GM23248 (cell line): ENCODE measurements around the gene MAP3K19. TPM values are rescaled to one million over a fixed set of nuclear protein-coding genes. Genes with fewer than 3 reads are reported as not detected.
A peak's percentile ranks its signal among the peaks of the same experiment; 100 is the strongest.

Source experiments
- DNase-seq: peaks from one replicate; pipeline ENCODE4 v3.0.0-alpha.2; 2015
- H2AFZ ChIP-seq: fragments of 200-600 bp; sonication (generic); 2 replicates; pipeline ENCODE4 v1.6.1; 2016; ENCODE audit warnings: antibody characterized with exemption
- H3F3A ChIP-seq: fragments of 200-600 bp; sonication (generic); 2 replicates; pipeline ENCODE4 v1.6.1; 2016; ENCODE audit warnings: mild to moderate bottlenecking, antibody characterized with exemption, mixed run types; ENCODE audit not compliant: insufficient read depth
- H3K27ac ChIP-seq: fragments of 200-600 bp; sonication (generic); 2 replicates; pipeline ENCODE4 v1.5.1; 2016; ENCODE audit warnings: mild to moderate bottlenecking
- H3K27me3 ChIP-seq: fragments of 200-600 bp; sonication (generic); replicated peaks from 2 replicates; pipeline ENCODE4 v1.6.1; 2016; ENCODE audit warnings: mild to moderate bottlenecking; ENCODE audit not compliant: insufficient read depth
- H3K36me3 ChIP-seq: fragments of 200-600 bp; sonication (generic); 2 replicates; pipeline ENCODE4 v1.6.1; 2016; ENCODE audit warnings: low read depth, mild to moderate bottlenecking
- H3K4me1 ChIP-seq: fragments of 200-600 bp; sonication (generic); 2 replicates; pipeline ENCODE4 v1.6.1; 2016; ENCODE audit warnings: mild to moderate bottlenecking; ENCODE audit not compliant: insufficient read depth
- H3K4me2 ChIP-seq: fragments of 200-600 bp; sonication (generic); one replicate; pipeline ENCODE4 v1.6.1; 2016; ENCODE audit warnings: mild to moderate bottlenecking; ENCODE audit not compliant: unreplicated experiment
- H3K4me3 ChIP-seq: fragments of 200-600 bp; sonication (generic); 2 replicates; pipeline ENCODE4 v1.5.1; 2016; ENCODE audit warnings: mild to moderate bottlenecking
- H3K79me2 ChIP-seq: fragments of 200-600 bp; sonication (generic); 2 replicates; pipeline ENCODE4 v1.6.1; 2016; ENCODE audit warnings: mild to moderate bottlenecking; ENCODE audit not compliant: insufficient read depth
- H3K9ac ChIP-seq: fragments of 200-600 bp; sonication (generic); 2 replicates; pipeline ENCODE4 v1.6.1; 2016; ENCODE audit warnings: mild to moderate bottlenecking
- H3K9me2 ChIP-seq: fragments of 200-600 bp; sonication (generic); 2 replicates; pipeline ENCODE4 v1.6.1; 2016; ENCODE audit warnings: mixed run types, mild to moderate bottlenecking, moderate library complexity; ENCODE audit not compliant: insufficient read depth
- H3K9me3 ChIP-seq: fragments of 200-600 bp; sonication (generic); one replicate; pipeline ENCODE4 v1.6.1; 2017; ENCODE audit warnings: low read depth
- H4K20me1 ChIP-seq: fragments of 200-600 bp; sonication (generic); 2 replicates; pipeline ENCODE4 v1.6.0; 2016; ENCODE audit not compliant: insufficient read depth
- EZH2 ChIP-seq: fragments of 200-600 bp; sonication (generic); IDR thresholded peaks from 2 replicates; pipeline ENCODE4 v1.6.1; 2018; ENCODE audit warnings: antibody characterized with exemption, mild to moderate bottlenecking; ENCODE audit not compliant: insufficient read depth, poor library complexity, severe bottlenecking
- EZH2phosphoT487 ChIP-seq: fragments of 200-600 bp; sonication (generic); IDR thresholded peaks from 2 replicates; pipeline ENCODE4 v1.6.1; 2018; ENCODE audit warnings: antibody characterized with exemption, moderate library complexity, mild to moderate bottlenecking, low read depth; ENCODE audit not compliant: insufficient read depth
- WGBS, 2 experiments: methylation state at CpG; one replicate each; pipeline ENCODE4 v1.1.6; 2015 to 2017; ENCODE audit warnings: low lambda C conversion rate in 2 of 2, low coverage in 1 of 2; ENCODE audit errors: missing lambda C conversion rate in 2 of 2; 5-methylcytosine and 5-hydroxymethylcytosine counted together
- in situ Hi-C: fragments of 300-500 bp; cut with MboI; formaldehyde crosslinking; loops from 2 replicates; pipeline ENCODE4 v1.15.0; 2020
- polyA plus RNA-seq: library from polyadenylated mRNA; unstranded; fragments of >200 nt; fragmentation: Nextera tagmentation; extraction: Ambion mirVana; gene quantifications from 2 replicates; pipeline ENCODE4 v1.2.1, GENCODE V29; 2016
- total RNA-seq: library from RNA; depleted of rRNA; stranded (reverse); fragments of >200 nt; shearing (Covaris generic); gene quantifications from 2 replicates; pipeline ENCODE4 v1.2.3, GENCODE V29; 2014

Gene MAP3K19
- total and polyA plus RNA-seq, 2 experiments from 2014 or later = not detected

DNA sequence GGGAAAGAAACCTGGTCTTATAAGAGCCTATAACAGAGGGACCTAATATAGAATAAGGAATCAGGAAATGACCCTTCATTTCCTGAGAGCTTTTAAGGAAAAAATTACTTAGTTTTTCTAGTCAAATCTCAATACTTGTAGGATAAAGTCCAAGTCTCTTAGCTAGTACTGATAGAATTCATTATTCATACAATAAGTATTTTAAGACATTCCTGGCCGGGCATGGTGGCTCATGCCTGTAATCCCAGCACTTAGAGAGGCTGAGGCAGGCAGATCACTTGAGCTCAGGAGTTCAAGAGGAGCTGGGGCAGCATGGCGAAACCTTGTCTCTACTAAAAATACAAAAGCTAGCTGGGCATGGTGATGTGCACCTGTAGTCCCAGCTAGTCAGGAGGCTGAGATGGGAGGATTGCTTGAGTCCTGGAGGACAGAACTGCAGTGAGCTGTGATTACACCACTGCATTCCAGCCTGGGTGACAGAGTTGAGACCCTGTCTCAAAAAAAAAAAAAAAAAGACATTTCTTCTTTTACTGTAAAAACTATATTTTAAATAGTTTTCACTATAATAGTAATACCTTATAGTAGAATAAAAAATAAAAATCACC is 8.0 kb upstream of the MAP3K19 start:
- Histone ChIP-seq H4K20me1 (no peaks in the 10 kb centered on the region), H3K4me1 (peaks cover 31% of the 10 kb centered on the region), H3K36me3 (0 out of 2 replicates have a peak, but pooled peaks cover 15% of the 10 kb centered on the region), H3K9me2 (no peaks in the 10 kb centered on the region), H2AFZ (no peak overlapping the region), H3K27me3 (no peaks in the 10 kb centered on the region), H3K27ac (peak overlapping the region; percentile 98), H3K9me3 (no peaks in the 10 kb centered on the region), H3K9ac (peak overlapping the region; percentile 12; the same call in 1 of the 2 replicates), H3F3A (peaks cover 34% of the 10 kb centered on the region), H3K4me3 (peak overlapping the region; percentile 96), H3K79me2 (peaks cover 74% of the 10 kb centered on the region), H3K4me2 (peak overlapping the region; percentile 82)
- no peak for TF ChIP-seq EZH2phosphoT487
- TF ChIP-seq EZH2 = no peak
- WGBS, 2 experiments = 23 to 30% methylated on average over 2 of the region's 2 CpGs
- peak; percentile 87 for DNase-seq
- in situ Hi-C loops = no loop called here

DNA sequence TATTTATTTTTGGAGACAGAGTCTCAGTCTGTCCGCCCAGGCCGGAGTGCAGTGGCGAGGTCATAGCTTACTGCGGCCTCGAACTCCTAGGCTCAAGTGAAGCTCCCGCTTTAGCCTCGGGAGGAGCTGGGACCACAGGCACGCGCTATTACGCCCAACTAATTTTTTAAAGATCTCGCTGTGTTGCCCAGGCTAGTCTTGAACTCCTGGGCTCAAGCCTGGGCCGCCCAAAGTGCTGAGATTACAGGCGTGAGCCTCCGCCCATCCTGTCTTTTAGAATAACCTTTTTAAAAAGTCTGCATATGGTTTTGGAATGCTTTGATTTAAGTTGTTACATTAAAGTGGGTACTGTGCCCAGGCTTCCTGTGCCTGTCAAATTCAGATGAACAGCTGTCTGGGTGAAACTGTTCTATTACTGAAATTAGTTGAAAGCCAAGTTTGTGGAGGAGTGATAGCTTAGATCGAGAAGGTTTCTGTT is 5.8 kb upstream of the MAP3K19 start:
- peak; percentile 42 for DNase-seq
- no peaks in the 10 kb centered on the region for H4K20me1 ChIP-seq
- WGBS, 2 experiments = 2% methylated on average over 15 of the region's 15 CpGs
- no peaks in the 10 kb centered on the region for H3K9me2 ChIP-seq
- 0 out of 2 replicates have a peak, but pooled peaks cover 9% of the 10 kb centered on the region for H3K36me3 ChIP-seq
- H3K4me1 ChIP-seq = peaks cover 24% of the 10 kb centered on the region
- H3K27ac ChIP-seq = peak overlapping the region; percentile 98
- H3K79me2 ChIP-seq = peaks cover 52% of the 10 kb centered on the region
- peak overlapping the region; percentile 93 for H2AFZ ChIP-seq
- in situ Hi-C loops = no loop called here
- peak overlapping the region; percentile 98 for H3K9ac ChIP-seq
- H3F3A ChIP-seq = peaks cover 34% of the 10 kb centered on the region
- peak overlapping the region; percentile 96 for H3K4me3 ChIP-seq
- H3K4me2 ChIP-seq = peak overlapping the region; percentile 82
- no peaks in the 10 kb centered on the region for H3K27me3 ChIP-seq
- H3K9me3 ChIP-seq = no peaks in the 10 kb centered on the region
- no peak for TF ChIP-seq EZH2
- no peak for TF ChIP-seq EZH2phosphoT487

DNA sequence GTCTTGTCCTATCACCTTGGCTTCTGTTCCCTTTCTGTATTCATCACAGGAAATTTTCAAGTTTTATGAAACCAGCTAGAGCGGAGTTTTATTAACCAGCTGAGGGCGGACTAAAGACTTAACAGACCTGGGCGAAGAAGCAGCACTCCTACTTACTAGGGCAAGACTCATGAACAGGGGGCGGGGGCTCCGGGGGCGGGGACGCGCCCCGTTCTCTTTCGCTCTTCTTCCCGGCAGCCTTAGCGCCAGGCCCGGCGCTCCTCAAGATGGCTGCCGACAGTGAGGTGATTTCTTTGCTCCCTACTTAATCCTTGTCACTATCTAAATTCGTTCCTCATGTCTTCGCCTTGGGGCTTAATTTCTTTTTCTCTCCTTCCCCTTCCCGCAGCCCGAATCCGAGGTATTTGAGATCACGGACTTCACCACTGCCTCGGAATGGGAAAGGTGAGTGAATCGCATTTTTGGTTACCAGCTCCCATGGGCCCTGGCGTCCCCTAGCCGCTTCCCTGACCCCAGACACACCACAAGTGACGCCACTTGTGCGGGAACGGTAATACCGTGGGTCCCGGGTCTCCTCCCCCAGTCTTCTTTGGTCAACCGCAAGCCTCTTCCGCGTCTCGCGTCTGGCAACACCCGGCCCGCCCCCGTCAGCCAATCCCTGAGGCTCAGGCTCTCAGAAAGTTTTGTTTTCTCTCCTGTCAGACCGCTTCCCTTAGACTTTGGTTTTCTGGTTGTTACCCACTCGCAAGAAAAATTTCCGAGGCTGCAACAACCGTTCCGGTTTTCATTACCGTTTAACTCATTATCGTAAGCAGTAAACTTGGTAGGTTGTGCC is 5.0 kb upstream of the MAP3K19 start, which contains the start of gene RAB3GAP1:
Gene RAB3GAP1, plus strand, starts transcription at position 251 of the 835 bp plus-strand sequence. Its CDS starts 16 bp downstream, at position 267.
- Histone ChIP-seq H3K27me3 (0 out of 2 replicates have a peak, but pooled peaks cover under 1% of the 10 kb centered on the region), H3K79me2 (peaks cover 44% of the 10 kb centered on the region), H3K36me3 (0 out of 2 replicates have a peak, but pooled peaks cover 9% of the 10 kb centered on the region), H4K20me1 (no peaks in the 10 kb centered on the region), H3K9ac (peak within 1 kb of the TSS; percentile 98), H3F3A (peaks cover 34% of the 10 kb centered on the region), H3K27ac (peak within 1 kb of the TSS; percentile 98), H2AFZ (peak within 1 kb of the TSS; percentile 93), H3K4me2 (peak within 1 kb of the TSS; percentile 82), H3K9me2 (no peaks in the 10 kb centered on the region), H3K4me3 (peak within 1 kb of the TSS; percentile 96), H3K4me1 (peaks cover 23% of the 10 kb centered on the region), H3K9me3 (no peaks in the 10 kb centered on the region)
- in situ Hi-C loops = no loop called here
- DNase-seq = peak; percentile 95
- TF ChIP-seq EZH2phosphoT487 (no peak), EZH2 (no peak)
- WGBS, 2 experiments = 0 to 1% methylated on average over 45 of the region's 45 CpGs

DNA sequence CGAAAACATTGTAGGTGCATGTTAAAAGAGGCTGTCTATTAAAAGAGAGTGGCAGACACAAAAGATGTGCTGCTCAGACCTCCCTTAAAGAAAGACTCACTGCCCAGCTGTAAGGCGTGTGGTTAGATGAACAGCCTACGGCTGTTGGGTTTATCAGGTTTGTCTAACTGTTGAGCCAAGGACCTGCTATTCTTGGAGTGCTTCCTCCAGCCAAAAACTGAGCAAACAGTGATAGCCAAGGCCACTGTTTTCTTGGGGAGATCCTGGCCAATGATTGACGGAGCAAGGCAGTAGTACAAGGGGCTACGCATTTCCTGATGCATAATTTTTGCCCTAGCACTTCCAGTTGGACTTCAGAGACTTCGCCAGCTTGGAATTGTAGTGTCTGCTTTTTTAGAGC is 3.4 kb upstream of the MAP3K19 start:
- Histone ChIP-seq H3K4me1 (peaks cover 13% of the 10 kb centered on the region), H3K27ac (no peak overlapping the region), H3K9ac (no peak overlapping the region), H3K27me3 (0 out of 2 replicates have a peak, but pooled peaks cover 3% of the 10 kb centered on the region), H3K9me3 (no peaks in the 10 kb centered on the region), H2AFZ (no peak overlapping the region), H3K36me3 (no peaks in the 10 kb centered on the region), H3F3A (peaks cover 25% of the 10 kb centered on the region), H3K4me3 (no peak overlapping the region), H4K20me1 (no peaks in the 10 kb centered on the region), H3K9me2 (no peaks in the 10 kb centered on the region), H3K79me2 (peaks cover 28% of the 10 kb centered on the region), H3K4me2 (no peak overlapping the region)
- TF ChIP-seq EZH2phosphoT487 (no peak), EZH2 (no peak)
- in situ Hi-C loops = no loop called here
- no peak for DNase-seq
- 86 to 89% methylated on average over 6 of the region's 6 CpGs for WGBS, 2 experiments
